ENCODE results near the gene RAB11FIP3.

Gene RAB11FIP3

DNA sequence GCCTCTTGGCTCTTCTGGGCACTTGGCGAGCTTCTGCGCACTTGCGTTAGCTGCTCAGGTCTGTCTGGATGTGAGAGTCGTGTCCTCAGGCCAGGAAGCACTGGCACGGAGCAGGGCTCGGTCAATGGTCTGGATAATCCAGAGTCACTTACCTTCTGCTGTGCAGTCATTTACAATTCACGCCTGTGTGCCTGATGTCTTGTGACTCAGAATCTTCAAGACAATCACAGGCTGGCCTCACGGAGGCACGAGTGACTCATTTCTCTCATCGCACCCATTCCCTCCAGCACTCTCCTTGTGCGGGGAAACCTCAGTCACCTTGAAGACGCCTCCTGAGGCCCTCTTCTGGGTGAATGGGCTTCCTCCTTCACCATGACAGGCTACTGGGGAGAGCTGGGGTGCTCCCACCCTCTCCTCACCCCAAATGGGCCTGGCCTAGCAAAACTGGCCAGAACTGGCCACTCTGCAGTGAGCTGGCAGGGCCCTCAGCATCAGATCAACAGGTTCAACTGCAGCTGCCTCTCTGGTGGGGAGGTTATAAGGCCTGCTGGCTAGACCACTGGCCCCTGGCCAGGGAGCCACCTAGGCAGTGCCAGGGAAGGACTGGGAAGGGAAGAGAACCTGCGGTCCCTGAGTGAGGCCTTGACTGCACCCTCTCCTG, 100.2 kb downstream of the RAB11FIP3 start:
- peak in 1 of 2 donors; percentile 45 for DNase-seq (ENCODE audit: low spot score in 2 of 2)
- H3K27me3 Mint-ChIP-seq, result no peaks in the 10 kb centered on the region
- peak; percentile 34 for ATAC-seq (replicated peaks; ENCODE audit: extremely low read depth, poor library complexity, severe bottlenecking)
- H3K27ac Mint-ChIP-seq (ENCODE audit: low read depth), result peak overlapping the region; percentile 93
- H3K9me3 Mint-ChIP-seq, result no peaks in the 10 kb centered on the region
- H3K4me3 Mint-ChIP-seq, result peak overlapping the region; percentile 74
- H3K36me3 Mint-ChIP-seq (ENCODE audit: insufficient read depth), result peaks cover 14% of the 10 kb centered on the region
- peaks cover 34% of the 10 kb centered on the region for H3K4me1 Mint-ChIP-seq

- Mint-ChIP-seq H3K27me3 (no peaks in the 10 kb centered on the region), H3K36me3 (ENCODE audit: insufficient read depth) (peaks cover 14% of the 10 kb centered on the region), H3K9me3 (no peaks in the 10 kb centered on the region), H3K27ac (ENCODE audit: low read depth) (peak overlapping the region; percentile 93), H3K4me3 (peak overlapping the region; percentile 74), H3K4me1 (peaks cover 34% of the 10 kb centered on the region)
- DNase-seq (ENCODE audit: low spot score in 2 of 2) (no peak), ATAC-seq (replicated peaks; ENCODE audit: extremely low read depth, poor library complexity, severe bottlenecking) (no peak)
These were observed 100.9 kb downstream of the RAB11FIP3 start for GRCh38 chr16:526181-527014.

DNA sequence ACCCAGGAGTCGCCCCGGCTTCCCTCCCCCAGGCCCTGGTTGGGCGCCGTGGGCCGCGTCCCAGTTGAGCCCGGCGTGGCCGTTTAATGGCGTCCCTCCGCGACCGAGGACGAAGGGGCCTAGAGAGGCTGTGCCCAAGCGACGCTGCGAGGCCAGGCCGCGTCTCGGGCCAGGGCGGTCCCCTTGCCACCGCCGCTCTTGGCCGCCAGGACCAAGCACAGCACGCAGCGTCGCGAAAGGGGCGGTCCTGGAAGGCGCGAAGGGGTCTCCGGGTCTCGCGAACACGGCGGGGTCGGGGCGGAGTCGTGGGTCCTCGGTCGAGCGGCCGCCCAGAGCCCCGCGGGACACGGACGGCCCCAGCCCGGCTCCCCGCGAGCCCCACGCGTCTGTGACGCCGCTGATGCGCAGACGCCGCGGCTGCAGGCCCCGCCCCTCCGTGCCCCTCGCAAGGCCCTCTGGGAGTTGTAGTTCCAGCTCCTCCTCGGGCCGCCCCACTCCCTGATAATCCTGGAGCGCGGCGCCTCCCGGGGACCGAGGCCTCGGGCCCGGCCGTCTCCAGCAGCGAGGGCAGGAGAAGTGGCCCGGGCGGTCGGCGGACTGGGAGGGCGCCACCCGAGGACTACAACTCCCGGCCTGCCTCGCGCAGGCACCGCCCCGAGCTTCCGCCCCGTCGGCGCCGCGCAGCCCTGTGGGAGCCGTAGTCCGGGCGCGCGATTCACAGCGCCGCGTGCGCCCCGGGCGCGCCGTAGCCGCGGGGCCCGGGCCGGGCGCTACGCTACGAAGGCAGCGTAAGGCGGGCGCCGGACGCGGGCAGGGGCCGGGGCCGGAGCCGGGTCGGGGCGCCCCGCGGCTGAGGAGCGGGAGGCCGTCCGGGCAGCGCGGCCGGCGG, 101.8 kb downstream of the RAB11FIP3 start, which contains the start of gene CAPN15:
CAPN15 (plus strand) TSS at position 698 of the 889 bp plus-strand sequence. CDS start 19,127 bp downstream, outside the sequence.
- no peaks in the 10 kb centered on the region for H3K9me3 Mint-ChIP-seq
- no peaks in the 10 kb centered on the region for H3K27me3 Mint-ChIP-seq
- DNase-seq (ENCODE audit: low spot score in 2 of 2) (peak; percentile 78 to 85), ATAC-seq (replicated peaks; ENCODE audit: extremely low read depth, poor library complexity, severe bottlenecking) (peak; percentile 82)
- H3K27ac Mint-ChIP-seq (ENCODE audit: low read depth), result peak within 1 kb of the TSS; percentile 90
- H3K36me3 Mint-ChIP-seq (ENCODE audit: insufficient read depth), result peaks cover 14% of the 10 kb centered on the region
- H3K4me3 Mint-ChIP-seq, result peak within 1 kb of the TSS; percentile 88
- H3K4me1 Mint-ChIP-seq, result peaks cover 34% of the 10 kb centered on the region

DNA sequence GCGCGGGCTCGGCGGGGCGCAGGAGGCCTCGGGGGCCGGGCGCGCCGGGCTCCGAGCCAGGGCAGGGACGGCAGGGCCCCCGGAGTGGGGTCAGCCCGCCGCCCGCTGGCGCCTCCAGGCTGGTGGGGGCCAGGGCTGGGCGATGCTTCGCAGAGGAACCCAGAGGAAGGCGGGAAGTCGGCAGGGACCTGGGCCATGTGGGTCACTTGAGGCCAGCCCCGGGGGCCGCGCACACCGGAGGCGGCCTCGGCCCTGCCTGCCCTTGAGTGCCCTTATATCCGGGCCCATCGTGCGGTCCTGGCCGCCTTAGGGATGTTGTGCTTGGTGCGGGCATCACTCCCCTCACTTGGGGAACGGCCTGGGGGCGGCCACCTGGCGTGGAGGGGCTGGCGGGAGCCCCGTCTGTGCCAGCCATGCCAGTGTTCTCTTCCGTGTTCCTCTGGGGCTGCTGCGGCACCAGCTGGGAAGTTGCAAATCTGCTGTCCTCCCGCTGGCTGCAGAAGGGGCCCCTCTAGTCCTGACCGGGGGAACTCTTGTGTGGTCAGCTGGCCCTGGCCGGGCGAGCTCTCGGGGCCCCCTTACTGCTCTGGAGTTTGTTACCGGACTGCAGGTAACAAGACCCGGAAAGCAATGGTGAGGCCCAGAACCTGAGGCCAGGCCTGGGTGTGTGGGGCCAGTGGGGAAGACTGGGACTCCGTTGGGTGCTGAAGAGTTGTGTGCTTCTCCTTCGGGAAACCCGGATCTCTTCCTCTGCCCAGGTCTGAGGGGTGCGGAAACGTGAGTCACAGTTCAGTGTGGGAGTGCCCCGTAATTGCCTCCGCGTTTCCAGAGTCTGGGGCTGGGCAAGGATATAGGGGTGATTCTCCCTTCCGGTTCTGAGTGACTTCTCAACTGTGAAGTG, 102.9 kb downstream of the RAB11FIP3 start:
- Mint-ChIP-seq H3K4me1 (peaks cover 34% of the 10 kb centered on the region), H3K27ac (ENCODE audit: low read depth) (peak overlapping the region; percentile 90), H3K36me3 (ENCODE audit: insufficient read depth) (peaks cover 14% of the 10 kb centered on the region), H3K4me3 (peak overlapping the region; percentile 88), H3K27me3 (no peaks in the 10 kb centered on the region), H3K9me3 (no peaks in the 10 kb centered on the region)
- ATAC-seq (replicated peaks; ENCODE audit: extremely low read depth, poor library complexity, severe bottlenecking), result no peak
- DNase-seq (ENCODE audit: low spot score in 2 of 2), result no peak

DNA sequence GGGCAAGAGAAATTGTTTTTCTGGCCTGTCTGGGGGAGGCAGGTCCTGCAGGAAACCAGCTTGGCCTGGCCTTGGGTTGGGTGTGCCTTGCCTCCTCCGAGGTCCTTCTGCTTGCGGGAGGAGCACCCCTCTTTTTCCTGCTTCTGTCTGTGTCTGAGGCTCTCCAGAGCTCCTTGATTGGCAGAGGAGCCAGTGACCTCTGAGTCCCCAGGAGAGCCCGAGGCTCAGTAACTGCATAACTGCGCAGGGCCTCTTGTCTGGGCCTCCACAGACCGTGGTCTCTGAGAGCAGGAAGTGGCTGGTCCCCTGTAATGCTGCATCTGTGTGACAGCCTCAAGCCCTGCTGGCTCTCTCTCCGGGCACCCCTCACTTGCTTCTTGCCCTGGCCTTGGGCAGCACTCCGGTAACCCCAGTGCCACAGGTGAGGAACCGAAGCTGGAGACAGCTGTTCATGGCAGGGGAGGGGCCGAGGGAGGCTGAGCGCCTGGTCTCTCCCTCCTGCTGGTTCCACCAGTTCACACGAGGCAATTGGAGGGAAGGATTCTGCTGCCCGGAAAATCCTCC, 103.6 kb downstream of the RAB11FIP3 start:
- H3K4me3 Mint-ChIP-seq, result peak overlapping the region; percentile 88
- DNase-seq (ENCODE audit: low spot score in 2 of 2) (peak in 1 of 2 donors; percentile 31), ATAC-seq (replicated peaks; ENCODE audit: extremely low read depth, poor library complexity, severe bottlenecking) (peak; percentile 16)
- no peaks in the 10 kb centered on the region for H3K9me3 Mint-ChIP-seq
- H3K4me1 Mint-ChIP-seq, result peaks cover 34% of the 10 kb centered on the region
- H3K36me3 Mint-ChIP-seq (ENCODE audit: insufficient read depth), result peaks cover 14% of the 10 kb centered on the region
- no peaks in the 10 kb centered on the region for H3K27me3 Mint-ChIP-seq
- peak overlapping the region; percentile 90 for H3K27ac Mint-ChIP-seq (ENCODE audit: low read depth)

GRCh38 chr16:530111-530817, 104.8 kb downstream of the RAB11FIP3 start:
- Mint-ChIP-seq H3K4me3 (peak overlapping the region; percentile 88), H3K27me3 (no peaks in the 10 kb centered on the region), H3K4me1 (peaks cover 33% of the 10 kb centered on the region), H3K9me3 (no peaks in the 10 kb centered on the region), H3K27ac (ENCODE audit: low read depth) (no peak overlapping the region), H3K36me3 (ENCODE audit: insufficient read depth) (peaks cover 12% of the 10 kb centered on the region)
- ATAC-seq (replicated peaks; ENCODE audit: extremely low read depth, poor library complexity, severe bottlenecking) (no peak), DNase-seq (ENCODE audit: low spot score in 2 of 2) (no peak)

DNA sequence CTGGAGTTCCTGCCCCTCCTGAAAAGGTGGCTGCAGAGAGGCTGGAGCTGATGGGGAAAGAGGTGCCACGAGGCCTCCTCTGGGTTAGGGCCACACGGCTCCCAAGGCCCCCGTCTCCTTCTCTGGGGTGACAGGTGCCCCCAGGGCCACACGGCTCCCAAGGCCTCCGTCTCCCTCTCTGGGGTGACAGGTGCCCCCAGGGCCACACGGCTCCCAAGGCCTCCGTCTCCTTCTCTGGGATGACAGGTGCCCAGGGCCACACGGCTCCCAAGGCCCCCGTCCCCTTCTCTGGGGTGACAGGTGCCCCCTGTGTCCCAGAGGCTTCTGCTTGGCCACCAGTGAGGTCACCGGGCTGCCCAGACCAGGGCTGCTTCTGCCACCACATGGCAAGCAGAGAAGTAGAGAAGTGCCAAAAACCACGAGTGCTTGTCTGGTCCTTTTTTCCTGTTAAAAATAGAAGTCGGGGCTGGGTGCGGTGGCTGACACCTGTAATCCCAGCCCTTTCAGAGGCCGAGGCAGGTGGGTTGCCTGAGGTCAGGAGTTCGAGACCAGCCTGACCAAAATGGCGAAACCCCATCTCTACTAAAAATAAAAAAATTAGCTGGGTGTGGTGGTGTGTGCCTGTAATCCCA, 106.2 kb downstream of the RAB11FIP3 start:
- Mint-ChIP-seq H3K27me3 (no peaks in the 10 kb centered on the region), H3K4me1 (peaks cover 21% of the 10 kb centered on the region), H3K9me3 (no peaks in the 10 kb centered on the region), H3K27ac (ENCODE audit: low read depth) (peak overlapping the region; percentile 29), H3K36me3 (ENCODE audit: insufficient read depth) (peaks cover 11% of the 10 kb centered on the region), H3K4me3 (no peak overlapping the region)
- no peak for DNase-seq (ENCODE audit: low spot score in 2 of 2)
- no peak for ATAC-seq (replicated peaks; ENCODE audit: extremely low read depth, poor library complexity, severe bottlenecking)

- H3K9me3 Mint-ChIP-seq, result no peaks in the 10 kb centered on the region
- H3K4me3 Mint-ChIP-seq, result no peak overlapping the region
- H3K27ac Mint-ChIP-seq (ENCODE audit: low read depth), result no peak overlapping the region
- no peak for DNase-seq (ENCODE audit: low spot score in 2 of 2)
- H3K36me3 Mint-ChIP-seq (ENCODE audit: insufficient read depth), result peaks cover 7% of the 10 kb centered on the region
- H3K4me1 Mint-ChIP-seq, result peaks cover 17% of the 10 kb centered on the region
- ATAC-seq (replicated peaks; ENCODE audit: extremely low read depth, poor library complexity, severe bottlenecking), result no peak
- no peaks in the 10 kb centered on the region for H3K27me3 Mint-ChIP-seq
These were observed 108.1 kb downstream of the RAB11FIP3 start for GRCh38 chr16:533391-534123.

GRCh38 chr16:534135-534534, 108.7 kb downstream of the RAB11FIP3 start:
- H3K36me3 Mint-ChIP-seq (ENCODE audit: insufficient read depth), result peaks cover 3% of the 10 kb centered on the region
- no peak overlapping the region for H3K27ac Mint-ChIP-seq (ENCODE audit: low read depth)
- ATAC-seq (replicated peaks; ENCODE audit: extremely low read depth, poor library complexity, severe bottlenecking) (no peak), DNase-seq (ENCODE audit: low spot score in 2 of 2) (no peak)
- no peak overlapping the region for H3K4me3 Mint-ChIP-seq
- no peaks in the 10 kb centered on the region for H3K9me3 Mint-ChIP-seq
- H3K27me3 Mint-ChIP-seq, result no peaks in the 10 kb centered on the region
- peaks cover 15% of the 10 kb centered on the region for H3K4me1 Mint-ChIP-seq

DNA sequence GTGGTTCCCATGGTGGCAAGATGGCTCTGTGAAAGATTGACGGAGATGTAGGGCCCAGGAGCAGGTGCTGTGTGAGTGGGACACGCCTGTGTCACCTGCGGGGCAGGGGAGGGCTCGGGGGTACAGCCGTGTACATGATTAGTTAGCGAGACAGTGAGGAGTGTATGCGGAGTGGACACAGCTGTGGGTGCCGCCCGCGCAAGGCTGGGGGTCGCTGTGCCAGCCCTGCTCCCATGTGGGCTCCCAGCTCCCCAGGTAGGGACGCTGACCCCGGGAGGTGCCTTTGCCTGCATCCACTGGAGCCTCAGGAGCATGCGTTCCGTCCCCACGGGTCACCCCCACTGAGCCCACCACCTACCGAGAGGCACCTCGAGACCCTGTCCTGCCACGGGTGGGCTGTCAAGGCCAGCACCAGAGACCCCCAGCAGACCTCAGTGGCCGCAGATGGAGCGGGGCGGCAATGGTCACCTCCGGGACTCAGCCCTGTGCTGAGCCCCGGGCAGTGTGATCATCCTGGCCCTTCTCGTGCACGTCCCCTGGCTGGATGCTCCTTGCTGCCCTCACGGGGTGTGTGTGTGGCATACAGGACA, 109.5 kb downstream of the RAB11FIP3 start:
- peaks cover 3% of the 10 kb centered on the region for H3K36me3 Mint-ChIP-seq (ENCODE audit: insufficient read depth)
- no peak overlapping the region for H3K27ac Mint-ChIP-seq (ENCODE audit: low read depth)
- peaks cover 11% of the 10 kb centered on the region for H3K4me1 Mint-ChIP-seq
- ATAC-seq (replicated peaks; ENCODE audit: extremely low read depth, poor library complexity, severe bottlenecking) (no peak), DNase-seq (ENCODE audit: low spot score in 2 of 2) (no peak)
- H3K27me3 Mint-ChIP-seq, result no peaks in the 10 kb centered on the region
- H3K4me3 Mint-ChIP-seq, result no peak overlapping the region
- H3K9me3 Mint-ChIP-seq, result no peaks in the 10 kb centered on the region
